Measurements from ENCODE around the gene STK32B. TPM values are rescaled to one million over a fixed set of nuclear protein-coding genes. Genes with fewer than 3 reads are reported as not detected.
A peak's percentile ranks its signal among the peaks of the same experiment; 100 is the strongest.
"Not testable (repeated sequence)": the region's sequence is repeated elsewhere in the genome, so short reads cannot be mapped to it uniquely, and the experiment has no call there.

The STK32B gene
- total RNA-seq, 1 experiment from 2014 or later: 17.4 TPM

DNA sequence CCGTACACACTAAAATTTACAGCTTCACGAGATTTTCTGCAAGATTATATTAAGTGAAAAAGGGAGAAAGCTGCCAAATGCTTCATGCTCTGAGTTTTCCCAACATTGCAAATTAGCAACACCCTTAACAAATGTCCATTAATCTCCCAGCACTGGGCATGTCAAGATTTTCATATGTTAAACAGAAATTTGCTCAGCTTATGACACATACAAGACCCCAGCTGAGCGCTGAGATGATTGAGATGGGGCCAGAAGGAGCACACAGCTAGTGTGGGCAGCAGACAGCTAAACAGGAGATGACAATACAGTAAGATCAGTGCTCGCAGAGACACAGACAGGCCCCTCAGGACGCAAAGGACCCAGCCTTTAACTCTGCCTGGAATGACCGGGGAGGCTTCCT is 208.8 kb downstream of the STK32B start:
- no peak for DNase-seq (ENCODE audit: low read depth)

DNA sequence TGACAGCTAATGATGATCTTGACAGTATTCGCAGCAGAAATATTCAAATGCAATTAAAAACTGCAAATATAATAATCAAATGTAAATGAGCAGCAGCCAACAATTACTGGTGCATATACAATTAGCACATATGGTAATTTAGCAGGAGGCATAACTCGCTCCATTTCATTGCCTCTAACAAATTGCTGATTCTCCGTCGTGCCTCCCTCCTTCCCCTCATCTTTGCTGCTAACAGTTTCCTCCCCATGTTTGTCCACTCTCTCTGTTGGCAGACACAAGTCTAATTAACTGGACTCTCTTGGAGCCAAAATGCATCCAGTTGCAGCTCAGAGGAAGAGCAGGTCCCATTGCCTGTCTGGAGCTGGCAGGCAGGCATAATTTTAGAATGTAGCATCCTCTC is 210.6 kb downstream of the STK32B start:
- DNase-seq (ENCODE audit: low read depth): no peak

DNA sequence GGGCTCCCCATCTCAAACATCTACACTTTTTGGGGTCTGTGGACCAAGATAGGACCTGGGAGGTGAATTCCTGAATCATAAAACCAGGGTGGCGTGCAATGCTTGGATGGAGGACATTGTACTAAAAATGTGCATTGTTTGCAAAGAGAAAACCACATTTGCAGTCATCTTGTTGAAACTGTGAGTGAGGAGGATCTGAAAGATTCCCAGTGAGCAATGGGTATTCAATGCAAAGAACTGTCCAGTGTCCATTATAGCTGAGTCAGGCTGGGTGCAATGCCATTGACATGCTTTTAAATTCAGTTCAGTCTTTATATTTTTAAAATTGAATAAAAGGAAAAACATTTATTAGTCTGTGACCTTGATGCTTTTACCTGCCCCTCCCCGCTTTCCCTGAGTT is 215.7 kb downstream of the STK32B start:
- no peak for DNase-seq (ENCODE audit: low read depth)

DNA sequence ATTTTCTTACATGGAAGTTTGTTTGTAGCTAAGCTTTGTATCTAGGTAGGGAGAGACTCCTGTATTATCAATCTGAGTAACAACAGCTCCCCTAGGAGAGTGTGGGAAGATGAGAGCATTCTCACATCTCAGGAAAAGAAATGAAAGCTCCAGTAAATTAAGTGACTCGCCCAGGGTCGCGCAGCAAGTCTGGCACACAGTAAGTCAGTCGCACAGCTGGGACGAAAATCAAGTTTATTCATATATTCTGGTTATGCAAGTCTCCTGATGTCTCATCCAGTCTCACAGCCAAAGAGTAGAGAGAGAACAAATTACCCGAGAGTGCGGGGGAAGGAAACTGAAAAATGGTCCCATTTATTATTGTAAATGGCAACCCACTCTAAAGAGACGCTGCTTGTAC is 216.1 kb downstream of the STK32B start:
- peak; percentile 19 for DNase-seq (ENCODE audit: low read depth)

DNA sequence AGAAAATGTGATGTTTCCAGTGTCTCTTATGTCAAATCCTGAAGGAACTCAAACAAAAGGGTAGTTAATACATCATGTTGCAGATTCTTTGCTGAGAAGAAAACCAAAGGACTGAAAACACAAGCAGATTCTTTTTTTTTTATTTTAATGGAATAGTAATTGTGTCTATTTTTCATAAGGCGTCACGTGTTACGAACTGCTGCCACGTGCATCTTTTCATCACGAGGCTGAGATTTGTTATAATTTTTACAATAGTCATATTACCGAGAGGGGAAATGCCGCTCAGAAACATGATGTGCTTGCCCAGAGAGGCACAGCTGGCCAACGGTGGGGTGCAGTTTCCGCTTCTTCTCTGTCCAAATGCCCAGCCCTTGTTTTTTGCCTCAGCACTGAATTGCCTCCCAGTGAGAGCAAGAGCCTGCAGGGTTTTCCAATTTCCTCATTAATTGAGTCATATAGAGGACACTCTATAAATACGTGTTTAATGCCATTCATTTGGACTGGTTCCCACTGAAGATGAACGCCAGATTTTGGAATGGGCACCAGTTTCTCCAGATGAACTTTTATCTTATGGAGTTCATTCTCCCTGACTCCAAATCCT is 225.3 kb downstream of the STK32B start:
- DNase-seq (ENCODE audit: low read depth): no peak

DNA sequence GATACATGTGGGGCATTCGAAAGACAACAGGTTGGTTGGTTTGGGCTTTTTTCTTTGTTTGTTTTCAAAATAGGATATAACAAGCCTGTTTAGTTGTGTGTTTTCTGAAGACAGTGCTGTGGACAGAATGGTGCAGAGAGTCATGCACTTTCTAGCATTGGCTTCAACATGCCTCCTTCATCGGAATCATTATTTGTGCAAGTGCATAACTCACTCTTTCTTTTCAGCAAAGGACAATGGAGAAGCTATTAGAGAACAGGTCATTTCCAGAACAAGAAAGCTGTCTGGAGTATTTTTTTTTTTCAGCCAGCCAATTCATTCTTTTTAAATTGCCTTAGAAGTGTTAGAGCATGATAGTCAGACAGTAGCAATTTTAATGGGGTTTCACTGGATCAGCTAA is 225.8 kb downstream of the STK32B start:
- DNase-seq (ENCODE audit: low read depth): no peak

DNA sequence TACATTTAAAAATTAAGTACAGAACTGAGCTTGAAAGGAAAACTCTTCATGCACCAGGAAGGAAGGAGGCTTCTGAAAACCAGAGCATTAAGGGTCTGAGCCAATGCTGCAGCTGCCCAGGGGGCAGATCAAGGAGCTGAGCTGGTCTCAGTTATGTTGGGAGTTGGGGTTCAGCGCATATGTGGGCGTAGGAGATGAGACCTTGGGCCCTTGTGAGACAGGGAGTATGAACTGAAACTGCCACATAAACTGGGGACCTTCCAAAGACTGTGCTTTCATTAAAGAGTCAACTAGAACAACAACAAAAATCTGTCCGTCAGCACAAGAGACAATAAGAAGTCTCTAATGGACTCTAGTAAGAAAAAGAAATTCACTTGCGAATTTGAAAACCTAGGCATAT is 226.9 kb downstream of the STK32B start:
- DNase-seq (ENCODE audit: low read depth): no peak

DNA sequence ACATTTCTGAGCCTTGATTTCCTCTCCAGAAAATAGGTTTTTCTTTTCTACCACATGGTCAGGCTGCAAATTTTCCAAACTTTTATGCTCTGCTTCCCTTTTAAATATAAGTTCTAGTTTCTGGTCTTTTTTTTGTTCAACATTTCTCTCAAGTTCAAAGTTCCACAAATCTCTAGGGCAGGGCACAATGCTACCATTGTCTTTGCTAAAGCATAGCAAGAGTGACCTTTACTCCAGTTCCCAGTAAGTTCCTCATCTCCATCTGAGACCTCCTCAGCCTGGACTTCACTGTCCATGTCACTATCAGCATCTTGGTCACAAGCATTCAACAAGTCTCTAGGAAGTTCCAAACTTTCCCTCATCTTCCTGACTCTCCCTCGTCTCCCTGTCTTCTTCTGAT is 228.8 kb downstream of the STK32B start:
- DNase-seq (ENCODE audit: low read depth): not testable (repeated sequence)

DNA sequence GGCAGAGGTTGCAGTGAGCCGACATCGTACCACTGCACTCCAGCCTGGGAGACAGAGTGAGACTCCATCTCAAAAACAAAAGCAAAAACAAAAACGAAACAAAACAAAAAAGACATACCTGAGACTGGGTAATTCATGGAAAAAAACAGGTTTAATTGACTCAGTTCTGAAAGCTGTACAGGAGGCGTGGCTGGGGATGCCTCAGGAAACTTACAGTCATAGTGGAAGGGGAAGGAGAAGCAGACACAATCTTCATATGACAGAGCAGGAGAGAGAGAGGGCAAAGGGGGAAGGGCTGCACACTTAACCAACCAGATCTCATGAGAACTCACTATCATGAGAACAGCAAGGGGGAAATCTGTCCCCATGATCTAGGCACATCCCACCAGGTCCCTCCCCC is 229.5 kb downstream of the STK32B start:
- no peak for DNase-seq (ENCODE audit: low read depth)

DNA sequence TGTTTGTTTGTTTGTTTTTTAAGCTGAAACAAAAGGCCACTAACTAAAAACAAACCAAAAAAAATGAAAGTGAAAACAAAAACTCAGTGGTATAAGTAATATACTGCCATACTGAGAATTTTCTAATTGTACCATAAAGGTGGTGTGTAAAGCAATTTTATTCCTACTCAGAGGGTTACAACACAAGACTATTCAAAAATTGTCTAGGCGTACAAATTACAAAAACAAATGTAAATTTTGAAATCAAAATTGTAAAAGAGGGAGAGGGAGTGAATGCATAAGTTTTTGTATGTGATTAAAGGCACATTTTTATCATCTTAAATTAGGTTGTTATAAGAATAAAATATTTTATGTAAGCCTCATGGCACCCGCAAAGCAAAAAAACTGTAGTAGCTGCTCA is 232.6 kb downstream of the STK32B start:
- DNase-seq (ENCODE audit: low read depth): no peak

DNA sequence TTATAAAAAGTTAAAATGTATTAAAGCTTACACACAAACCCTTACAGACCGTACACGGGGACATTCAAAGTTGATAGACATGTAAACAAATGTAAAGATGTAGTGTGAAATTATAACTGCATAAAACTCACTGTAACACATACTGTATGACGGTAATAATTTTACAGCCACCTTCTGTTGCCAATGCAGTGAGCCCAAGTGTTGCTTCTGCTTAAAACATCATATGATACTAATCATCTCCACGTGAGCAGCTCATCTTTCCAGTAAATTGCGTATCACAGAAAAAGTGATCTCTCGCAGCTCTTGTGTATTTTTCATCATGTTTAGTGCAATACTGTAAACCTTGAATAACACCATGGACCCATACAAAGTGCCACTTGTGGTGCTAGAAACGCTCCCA is 233.2 kb downstream of the STK32B start:
- DNase-seq (ENCODE audit: low read depth): no peak

DNA sequence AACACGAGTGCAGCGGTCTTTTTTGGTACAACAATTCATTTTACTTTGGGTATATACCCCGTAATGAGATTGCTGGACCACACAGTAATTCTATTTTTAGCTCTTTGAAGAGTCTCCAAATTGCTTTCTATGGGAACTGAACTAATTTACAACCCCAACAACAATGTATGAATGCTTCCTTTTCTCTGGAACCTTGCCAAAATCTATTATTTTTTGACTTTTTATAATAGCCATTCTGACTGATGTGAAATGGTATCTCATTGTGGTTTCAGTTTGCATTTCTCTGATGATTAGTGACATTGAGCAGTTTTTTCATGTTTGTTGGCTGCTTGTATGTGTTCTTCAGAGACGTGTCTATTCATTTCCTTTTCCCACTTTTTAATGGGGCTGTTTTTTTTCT is 240.8 kb downstream of the STK32B start:
- DNase-seq (ENCODE audit: low read depth): no peak

DNA sequence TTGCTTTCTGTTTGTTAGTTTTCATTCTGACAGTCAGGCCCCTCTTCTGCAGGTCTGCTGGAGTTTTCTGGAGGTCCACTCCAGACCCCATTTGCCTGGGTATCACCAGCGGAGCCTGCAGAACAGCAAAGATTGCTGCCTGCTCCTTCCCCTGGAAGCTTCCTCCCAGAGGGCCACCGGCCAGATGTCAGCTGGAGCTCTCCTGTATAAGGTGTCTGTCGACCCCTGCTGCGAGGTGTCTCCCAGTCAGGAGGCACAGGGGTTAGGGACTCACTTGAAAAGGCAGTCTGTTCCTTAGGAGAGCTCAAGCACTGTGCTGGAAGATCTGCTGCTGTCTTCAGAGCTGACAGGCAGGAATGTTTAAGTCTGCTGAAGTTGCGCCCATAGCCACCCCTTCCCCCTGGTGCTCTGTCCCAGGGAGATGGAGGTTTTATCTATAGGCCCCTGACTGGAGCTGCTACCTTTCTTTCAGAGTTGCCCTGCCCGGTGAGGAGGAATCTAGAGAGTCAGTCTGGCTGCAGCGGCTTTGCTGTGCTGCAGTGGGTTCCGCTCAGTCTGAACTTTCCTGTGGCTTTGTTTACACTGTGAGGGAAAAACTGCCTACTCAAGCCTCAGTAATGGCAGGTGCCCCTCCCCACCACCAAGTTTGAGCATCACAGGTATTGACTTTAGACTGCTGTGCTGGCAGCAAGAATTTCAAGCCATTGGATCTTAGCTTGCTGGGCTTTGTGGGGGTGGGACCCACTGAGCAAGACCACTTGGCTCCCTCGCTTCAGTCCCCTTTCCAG is 246.9 kb downstream of the STK32B start:
- not testable (repeated sequence) for DNase-seq (ENCODE audit: low read depth)

DNA sequence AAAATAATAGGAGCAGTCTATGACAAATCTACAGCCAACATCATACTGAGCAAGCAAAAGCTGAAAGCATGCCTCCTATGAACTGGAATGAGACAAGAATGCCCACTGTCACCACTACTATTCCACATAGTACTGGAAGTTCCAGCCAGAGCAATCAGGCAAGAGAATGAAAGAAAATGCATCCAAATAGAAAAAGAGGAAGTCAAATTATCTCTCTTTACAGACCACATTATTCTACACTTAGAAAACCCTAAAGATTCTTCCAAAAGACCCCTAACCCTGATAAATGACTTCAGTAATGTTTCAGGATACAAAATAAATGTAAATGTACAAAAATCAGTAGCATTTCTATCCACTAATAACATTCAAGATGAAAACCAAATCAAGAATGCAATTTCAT is 249.0 kb downstream of the STK32B start:
- no peak for DNase-seq (ENCODE audit: low read depth)

DNA sequence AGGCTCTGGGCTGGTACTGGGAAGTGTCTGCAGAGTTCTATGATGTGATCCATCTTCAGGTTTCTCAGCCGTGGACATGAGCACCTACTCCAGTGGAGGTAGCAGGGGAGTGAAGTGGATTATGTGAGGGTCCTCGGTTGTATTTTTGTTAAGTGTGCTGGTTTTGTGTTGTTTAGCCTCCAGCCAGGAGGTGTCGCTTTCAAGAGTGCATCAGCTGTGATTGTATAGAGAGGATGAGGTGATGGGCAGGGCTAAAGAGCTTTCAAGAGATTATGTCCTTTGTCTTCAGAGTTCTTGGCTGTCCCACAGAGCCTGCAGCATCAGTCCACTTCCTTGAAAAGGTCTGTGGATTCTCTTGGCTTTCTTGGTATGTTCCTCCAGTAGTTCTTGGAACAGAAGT is 256.6 kb downstream of the STK32B start:
- no peak for DNase-seq (ENCODE audit: low read depth)

DNA sequence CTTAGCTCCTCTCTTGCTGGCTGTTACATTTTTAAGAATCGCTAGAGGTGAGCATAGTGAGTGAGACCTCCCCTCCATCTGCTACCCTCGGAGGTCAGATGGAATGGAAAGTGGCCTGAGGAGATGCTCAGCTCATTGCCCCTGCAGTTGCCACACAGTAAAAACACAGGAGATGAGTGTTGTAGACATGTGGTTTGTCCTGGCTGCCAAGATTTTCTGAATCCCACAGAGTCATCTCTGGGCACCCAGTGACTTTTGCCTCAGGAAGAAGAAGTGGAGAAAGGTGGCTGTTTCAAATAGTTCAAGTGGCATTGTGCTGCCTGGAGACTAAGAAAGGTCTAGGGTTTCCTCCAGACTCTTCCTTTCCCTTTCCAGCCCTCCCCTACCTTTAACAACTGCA is 271.0 kb downstream of the STK32B start:
- peak; percentile 28 for DNase-seq (ENCODE audit: low read depth)

DNA sequence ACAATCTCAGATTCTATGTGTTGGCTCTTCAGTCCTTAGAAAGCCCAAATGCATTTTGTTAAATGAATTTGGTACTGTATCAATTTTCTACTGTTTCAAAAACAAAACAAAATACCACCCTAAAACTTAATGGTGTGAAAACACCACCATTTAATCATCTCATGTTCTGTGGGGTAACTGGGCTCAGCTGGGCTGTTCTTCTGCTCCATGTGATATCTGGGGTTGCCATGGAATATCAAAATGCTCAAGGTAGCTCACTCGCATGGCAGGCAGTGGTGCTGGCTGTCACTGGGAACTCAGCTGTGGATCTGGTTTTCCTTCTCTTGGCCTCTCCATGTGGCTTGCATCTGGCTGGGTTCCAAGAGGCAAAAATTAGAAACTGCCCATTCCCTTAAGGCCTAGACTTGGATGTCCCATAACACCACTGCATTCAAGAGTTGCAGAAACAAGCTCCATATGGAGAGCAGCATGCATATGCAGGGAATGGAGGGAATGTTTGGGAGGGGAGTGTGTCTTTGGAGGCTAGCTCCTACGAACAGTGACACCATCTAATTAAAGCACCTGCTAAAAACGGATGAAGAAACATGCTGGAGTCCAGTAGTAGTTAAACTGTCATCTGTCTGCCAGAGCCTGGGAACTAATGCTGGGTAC is 279.2 kb downstream of the STK32B start:
- no peak for DNase-seq (ENCODE audit: low read depth)

DNA sequence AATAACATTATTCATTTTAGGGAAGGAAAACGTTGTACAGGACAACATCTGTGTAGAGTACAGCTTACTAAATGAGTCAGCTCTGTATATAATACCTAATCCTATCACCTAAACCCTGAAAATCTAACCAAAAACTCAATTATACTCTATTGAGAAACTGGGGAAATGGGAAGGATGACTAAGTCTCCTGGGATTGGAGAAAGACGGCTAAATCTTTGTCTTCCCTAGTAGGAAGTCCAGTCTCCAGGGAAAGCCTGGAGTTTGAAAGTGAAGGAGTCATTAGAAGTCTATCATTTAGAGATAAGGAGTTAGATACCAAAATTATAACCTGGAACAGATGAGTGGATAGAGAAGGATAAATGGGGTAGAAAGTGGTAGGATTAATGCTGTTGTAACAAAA is 286.5 kb downstream of the STK32B start:
- DNase-seq (ENCODE audit: low read depth): peak; percentile 29

DNA sequence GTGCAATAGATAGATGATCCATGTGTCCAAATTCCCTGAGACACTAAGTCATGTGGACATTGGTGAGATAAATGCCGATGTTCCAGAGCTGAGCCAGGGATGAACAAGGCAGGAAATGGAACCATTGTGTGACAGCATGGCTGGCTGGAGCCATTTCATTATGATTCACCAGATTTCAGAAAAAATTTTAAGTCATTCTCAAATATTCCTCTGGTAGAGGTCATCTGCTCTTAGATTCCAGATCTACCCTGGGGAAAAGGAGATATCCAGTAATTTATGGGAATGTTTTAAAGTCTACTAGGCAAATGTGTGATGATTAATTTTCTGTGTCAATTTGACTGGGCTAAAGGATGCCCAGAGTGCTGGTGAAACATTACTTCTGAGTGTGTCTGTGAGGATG is 287.3 kb downstream of the STK32B start:
- DNase-seq (ENCODE audit: low read depth): peak; percentile 39

DNA sequence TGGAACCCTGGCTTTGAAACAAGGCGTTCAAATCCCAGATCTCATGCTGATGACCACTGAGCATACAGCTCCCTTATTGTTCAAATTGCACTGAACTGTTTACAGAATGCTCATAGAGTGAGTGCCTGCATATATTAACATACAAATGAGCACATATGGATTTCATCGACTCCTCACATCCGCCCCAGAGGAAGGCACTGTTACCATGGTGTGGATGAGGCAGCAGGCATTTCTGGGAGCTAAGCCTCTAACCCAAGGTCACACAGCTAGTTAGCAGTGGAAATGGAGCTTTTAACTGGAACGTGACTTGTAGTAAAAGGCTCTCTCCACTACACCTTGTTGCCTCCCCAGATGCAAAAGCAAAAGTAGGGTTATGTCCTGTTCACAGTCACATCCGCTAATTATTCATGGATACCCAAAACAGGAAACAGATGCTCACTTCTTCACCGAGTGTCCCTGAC is 289.7 kb downstream of the STK32B start:
- no peak for DNase-seq (ENCODE audit: low read depth)

DNA sequence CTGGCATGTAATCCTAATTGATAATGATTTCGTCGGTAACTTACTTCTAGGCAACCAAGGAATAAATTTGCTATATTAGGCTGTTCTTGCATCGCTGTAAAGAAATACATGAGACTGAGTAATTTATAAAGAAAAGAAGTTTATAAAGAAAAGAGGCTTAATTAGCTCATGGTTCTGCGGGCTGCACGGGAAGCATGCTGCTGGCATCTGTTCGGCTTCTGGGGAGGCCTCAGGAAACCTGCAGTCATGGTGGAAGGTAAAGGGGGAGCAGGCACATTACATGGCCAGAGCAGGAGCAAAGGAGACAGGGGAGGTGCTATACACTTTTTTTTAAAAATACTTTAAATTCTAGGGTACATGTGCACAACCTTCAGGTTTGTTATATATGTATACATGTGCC is 290.2 kb downstream of the STK32B start:
- DNase-seq (ENCODE audit: low read depth): no peak

DNA sequence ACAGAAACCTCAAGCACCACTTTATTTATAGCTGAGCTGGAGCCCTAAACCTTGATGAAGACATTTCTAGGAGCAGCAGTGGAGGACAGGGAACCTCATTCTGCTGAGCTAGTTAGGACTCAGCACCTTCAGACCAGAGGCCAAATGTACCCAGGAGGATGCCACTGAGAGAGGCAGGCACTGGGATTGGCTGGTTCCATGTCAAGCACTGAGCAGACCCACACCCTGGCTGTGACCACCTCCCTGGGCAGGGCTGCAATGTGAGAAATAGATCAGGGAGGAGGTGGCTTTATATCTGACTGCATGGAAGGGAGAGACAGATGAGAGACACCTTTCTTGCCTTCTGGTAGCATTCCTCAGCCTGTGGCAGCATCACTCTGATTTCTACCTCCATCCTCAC is 304.6 kb downstream of the STK32B start:
- DNase-seq (ENCODE audit: low read depth): no peak

DNA sequence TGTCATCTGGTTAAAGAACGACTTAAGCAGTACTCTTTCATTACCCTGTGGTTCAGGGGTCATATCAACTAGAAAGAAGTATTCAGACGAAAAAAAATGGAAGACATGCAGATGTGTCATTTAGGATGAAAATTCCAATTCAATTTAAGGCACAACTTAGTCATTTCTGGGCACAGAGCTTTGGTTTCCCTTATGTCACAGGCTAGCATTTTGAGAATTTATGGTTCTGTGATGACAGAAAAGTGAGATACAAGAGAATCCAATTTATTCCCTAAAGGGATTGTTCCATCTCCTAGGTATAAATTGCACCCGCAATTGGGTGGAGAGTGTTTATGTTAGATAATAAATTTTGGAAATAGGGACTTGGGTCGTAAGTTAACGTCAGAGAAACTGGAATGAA is 306.6 kb downstream of the STK32B start:
- DNase-seq (ENCODE audit: low read depth): no peak

All from Daoy (cell line).